ENCODE measurements around the gene CCIN.
"Not testable (repeated sequence)": the region's sequence is repeated elsewhere in the genome, so short reads cannot be mapped to it uniquely, and the experiment has no call there.

Gene CCIN

DNA sequence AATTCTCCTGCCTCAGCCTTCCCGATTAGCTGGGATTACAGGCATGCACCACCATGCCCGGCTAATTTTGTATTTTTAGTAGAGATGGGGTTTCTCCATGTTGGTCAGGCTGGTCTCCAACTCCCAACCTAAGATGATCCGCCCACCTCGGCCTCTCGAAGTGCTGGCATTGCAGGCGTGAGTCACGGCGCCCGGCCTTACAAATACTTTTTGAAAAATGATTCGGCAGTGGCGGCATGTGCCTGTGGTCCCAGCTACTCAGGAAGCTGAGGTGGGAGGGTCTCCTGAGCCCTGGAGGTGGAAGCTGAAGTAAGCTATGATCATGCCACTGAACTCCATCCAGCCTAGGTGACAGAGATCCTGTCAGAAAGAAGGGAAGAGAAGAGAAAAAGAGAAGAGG lies 9.1 kb upstream of the CCIN start:
- DNase-seq (ENCODE audit: low spot score), result not testable (repeated sequence)

DNA sequence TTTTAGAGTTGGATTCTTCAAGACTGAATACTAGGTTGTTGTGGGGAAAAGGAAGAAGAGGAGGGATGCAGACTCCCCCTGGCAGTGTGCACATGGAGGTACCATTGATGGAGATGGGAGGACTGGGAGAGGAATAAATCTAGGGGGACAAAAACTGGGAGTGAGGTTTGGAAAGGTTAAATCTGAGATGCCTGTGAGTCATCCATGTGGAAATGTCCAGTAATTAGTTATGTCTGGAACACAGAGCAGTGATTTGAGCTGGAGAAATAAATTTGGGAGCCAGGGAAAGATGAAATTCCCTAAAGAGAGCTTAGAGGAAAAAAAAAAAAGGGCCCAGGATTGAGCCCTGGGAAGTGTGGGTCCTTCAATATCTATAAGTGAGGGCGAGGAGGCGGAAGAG lies 8.0 kb upstream of the CCIN start:
- DNase-seq (ENCODE audit: low spot score), result no peak

DNA sequence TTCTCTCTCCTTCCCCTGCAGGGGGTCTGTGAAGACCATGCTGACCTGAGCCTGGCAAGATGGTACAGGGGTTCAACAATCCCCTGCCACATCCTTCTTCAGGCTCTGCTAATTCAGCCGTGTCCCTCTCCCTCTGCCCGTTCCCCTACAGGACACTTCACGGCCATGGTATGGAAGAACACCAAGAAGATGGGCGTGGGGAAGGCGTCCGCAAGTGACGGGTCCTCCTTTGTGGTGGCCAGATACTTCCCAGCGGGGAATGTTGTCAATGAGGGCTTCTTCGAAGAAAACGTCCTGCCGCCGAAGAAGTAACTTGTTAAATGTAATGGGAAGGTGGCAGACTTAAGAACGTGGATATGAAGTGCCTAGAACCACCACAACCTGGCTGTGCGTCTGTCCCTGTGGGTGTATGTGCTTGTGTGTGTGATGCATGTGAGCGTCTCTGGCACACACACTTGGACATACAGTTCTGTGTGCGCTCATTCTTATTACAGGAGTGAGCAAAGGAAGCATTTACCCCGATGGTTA lies 6.9 kb upstream of the CCIN start:
- DNase-seq (ENCODE audit: low spot score), result no peak

DNA sequence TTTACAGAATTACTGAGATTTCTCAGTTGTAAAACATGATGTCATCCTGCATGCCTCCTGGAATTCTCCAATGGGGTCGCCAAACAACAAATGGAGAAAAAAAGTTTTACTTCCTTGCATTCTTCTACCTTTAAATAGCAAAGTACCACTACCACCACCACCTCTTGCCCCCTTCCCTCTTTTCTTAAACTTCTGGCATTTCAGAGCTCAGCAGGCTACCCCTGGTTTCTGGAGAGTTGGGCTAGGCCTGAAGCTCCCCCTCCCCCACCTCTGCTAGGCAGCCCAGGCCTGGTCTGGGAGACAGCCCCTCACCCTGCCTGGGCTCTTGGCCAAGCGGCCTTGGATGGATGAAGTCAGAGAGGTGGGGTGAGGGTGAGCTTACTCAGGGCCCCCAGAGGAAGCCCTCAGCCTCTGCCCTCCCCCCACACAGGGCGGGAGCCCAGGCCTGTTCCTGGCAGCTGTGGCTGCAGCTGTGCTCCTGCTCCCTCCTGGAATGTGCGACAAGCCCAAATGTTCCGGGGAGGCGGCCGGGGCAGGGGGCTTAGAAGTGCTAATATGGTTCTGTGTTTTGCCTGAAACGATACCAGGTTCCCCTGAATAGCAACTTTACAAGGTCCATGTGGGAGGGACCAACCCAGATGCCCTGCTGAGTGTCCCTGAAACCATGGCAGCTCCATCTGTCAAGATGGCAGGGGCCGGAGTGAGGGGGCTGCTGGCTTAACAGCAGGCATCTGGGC lies 6.0 kb upstream of the CCIN start:
- peak; percentile 42 for DNase-seq (ENCODE audit: low spot score)

DNA sequence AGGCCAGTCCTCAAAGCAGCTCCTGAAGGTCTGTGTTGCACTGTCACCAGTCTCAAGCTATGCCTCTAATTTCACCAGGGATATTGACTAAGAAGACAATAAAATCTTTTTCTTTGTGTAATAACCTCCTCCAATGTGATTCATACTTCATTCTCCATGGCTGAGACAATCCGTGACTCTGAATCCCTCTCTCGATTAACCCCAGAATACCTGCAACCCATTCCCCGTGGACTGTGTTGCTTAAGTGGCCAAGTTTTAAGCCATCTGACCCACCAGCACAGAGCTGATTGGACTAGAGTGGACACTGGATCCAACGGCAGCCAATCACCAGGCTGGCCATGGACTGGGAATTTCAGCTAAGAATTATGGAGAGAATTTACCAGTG lies 5.4 kb upstream of the CCIN start:
- no peak for DNase-seq (ENCODE audit: low spot score)

DNA sequence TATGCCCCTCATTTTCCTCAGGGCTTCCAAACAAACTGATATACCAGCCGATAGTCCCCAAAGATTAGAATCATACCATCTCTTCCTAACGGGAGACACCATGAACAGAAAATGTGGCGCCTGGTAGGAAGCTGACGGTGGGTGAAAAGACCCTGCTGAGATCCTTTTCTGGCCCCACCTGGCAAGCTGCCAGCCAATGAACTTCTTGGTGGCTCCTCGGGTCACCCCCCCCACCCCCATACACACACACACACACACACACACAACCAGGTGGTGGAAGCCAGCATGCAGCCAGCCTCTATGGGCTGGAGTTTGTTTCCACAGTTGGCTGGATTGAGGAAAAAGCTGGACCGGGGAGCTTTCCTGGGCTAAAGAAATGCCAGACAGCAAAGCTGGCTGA lies 4.8 kb upstream of the CCIN start:
- no peak for DNase-seq (ENCODE audit: low spot score)

DNA sequence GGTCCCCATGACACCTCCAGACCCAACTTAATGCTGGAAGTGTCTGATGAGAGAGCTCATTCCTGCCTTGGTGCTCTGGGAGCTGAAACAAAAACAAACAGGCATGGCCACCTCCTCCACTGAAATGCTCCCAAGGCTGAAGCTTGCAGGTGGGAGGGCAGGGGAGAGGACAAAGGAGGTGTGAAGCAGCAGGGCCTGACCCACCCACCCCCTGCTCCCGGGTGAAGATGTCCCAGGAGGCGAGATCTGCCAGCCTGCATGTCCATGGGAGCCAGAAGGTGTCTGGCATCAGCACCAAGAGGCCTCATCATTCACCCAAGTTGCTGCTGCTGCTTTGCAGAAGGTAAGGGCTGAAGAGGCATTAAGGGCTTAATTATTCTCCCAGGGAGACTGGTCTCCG lies 4.2 kb upstream of the CCIN start:
- DNase-seq (ENCODE audit: low spot score), result no peak

DNA sequence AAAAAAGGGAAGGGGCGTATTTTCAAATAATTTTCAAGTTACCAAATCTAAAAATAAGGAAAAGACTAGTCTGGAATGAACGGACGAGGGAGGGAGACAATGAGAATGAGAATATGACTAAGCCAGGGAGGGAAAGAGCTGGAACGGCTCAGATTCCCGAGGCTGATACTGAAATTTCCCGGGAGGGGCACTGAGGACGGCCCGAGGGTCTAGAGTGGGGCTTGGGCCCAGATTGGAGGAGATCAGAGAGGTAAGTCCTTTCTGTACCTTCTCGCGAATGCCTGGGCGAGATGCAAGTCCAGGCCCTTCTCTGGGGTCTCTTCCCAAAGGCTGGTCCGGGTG lies 3.4 kb upstream of the CCIN start:
- DNase-seq (ENCODE audit: low spot score), result peak; percentile 69

DNA sequence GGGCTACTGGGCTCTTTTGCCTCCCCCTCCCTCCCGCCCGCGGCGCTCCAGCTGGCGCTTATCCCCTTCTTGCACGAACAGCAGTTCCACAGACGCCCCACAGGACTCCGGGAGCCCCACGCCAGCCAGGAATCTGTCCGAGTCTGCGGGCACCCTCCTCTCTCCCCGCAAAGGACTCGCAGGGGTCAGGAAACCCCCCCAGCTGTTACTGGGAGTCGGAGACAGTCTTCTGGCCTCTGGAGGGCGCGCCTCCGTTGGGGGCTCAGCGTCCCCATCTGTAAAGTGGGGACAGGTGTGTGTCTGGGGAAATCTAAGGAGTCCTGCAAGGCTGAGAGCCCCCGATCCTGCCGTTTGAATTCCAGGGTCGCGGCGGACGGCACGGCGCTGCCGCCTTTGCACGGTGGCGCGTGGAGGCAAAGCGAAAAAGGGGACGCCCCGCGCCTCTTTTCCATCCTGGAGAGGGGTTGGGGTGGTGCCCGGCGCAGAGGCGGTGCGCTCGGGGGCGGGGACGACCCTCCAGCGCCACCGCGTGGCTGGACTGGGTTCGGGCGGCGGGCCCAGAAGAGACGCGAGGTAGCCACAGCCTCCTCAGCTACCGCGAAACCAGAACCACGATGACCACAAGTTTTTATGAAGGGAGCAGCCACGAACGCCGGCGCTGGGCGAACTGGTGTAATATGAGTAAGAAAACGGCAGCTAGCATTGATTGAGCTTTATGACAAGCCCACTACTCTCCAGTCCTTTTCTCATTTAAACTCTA lies 2.8 kb upstream of the CCIN start:
- DNase-seq (ENCODE audit: low spot score), result peak; percentile 90

DNA sequence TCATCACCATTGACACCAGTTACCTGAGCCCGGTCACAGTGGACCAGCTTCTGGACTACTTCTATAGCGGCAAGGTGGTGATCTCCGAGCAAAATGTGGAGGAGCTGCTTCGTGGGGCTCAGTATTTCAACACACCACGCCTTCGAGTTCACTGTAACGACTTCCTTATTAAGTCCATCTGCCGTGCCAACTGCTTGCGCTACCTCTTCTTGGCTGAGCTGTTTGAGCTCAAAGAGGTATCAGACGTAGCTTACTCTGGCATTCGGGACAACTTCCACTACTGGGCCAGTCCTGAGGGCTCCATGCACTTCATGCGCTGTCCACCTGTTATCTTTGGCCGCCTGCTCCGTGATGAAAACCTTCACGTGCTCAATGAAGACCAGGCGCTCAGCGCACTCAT lies 520 bp downstream of the CCIN start:
- no peak for DNase-seq (ENCODE audit: low spot score)

DNA sequence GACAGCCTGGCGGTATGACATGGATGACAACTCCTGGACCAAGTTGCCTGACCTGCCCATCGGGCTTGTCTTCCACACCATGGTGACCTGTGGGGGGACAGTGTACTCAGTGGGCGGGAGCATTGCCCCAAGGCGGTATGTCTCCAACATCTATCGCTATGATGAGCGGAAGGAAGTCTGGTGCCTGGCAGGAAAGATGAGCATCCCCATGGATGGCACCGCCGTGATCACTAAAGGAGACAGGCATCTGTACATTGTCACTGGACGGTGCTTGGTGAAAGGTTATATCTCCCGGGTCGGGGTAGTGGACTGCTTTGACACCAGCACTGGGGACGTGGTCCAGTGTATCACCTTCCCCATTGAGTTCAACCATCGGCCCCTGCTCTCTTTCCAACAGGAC lies 1.3 kb downstream of the CCIN start:
- DNase-seq (ENCODE audit: low spot score), result no peak

DNA sequence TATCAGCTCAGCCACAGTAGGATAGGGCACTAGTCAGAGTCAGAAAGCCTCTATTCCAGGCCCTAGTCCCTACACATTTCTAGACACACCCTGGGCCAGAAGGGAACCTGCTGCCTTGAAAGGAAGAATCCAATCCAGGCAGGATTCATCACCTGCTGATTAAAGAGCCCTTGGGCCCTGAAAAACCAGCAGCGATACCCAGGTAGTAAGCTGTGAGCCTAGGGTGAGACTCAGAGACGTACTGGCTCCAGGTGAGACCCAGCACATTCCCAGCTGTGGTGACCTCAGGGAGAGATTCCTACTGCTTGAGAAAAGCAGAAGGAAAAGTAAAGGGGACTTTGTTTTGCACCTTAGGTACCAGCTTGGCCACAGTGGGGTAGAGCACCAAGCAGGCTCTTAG lies 4.7 kb downstream of the CCIN start:
- no peak for DNase-seq (ENCODE audit: low spot score)

DNA sequence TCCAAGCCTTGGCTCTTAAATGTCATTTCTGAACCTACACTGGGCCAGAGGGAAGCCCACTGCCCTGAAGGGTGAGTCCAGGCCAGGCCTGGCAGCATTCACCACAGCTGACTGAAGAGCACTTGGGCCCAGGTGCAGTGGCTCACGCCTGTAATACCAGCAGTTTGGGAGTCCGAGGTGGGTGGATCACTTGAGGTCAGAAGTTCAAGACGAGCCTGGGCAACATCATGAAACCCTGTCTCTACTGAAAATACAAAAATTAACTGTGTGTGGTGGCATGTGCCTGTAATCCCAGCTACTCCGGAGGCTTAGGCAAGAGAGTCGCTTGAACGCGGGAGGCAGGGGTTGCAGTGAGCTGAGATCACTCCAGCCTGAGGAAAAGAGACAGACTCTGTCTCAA lies 5.1 kb downstream of the CCIN start:
- DNase-seq (ENCODE audit: low spot score), result no peak

DNA sequence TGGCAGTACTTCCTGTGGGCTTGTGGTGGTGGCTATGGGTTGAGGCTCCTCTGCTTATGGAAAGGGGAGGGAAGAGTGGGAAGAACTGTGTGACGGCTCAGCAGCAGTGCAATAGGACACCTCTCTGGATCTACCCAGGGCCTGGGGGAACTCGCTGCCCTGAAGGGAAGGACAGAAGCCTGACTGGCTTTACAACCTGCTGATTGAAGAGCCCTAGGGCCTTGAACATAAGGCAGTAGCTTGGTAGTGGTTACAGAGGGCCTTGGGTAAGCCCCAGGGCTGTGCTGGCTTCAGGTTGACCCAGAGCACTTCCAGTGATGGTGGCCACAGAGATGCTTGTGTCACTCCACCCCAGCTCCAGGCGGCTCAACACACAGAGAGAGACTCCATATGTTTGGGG lies 5.5 kb downstream of the CCIN start:
- no peak for DNase-seq (ENCODE audit: low spot score)

DNA sequence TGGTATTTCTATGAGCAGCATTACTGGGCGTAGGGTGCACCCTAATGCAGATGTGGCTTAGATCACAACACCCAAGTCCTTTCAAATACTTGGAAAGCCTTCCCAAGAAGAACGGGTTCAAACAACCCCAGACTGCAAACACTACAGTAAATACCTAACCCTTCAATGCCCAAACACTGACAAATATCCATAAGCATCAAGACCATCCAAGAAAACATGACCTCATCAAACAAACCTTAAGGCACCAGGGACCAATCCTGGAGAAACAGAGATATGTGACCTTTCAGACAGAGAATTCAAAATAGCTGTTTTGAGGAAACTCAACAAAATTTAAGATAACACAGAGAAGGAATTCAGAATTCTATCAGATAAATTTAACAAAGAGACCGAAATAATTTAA lies 6.0 kb downstream of the CCIN start:
- DNase-seq (ENCODE audit: low spot score), result not testable (repeated sequence)

DNA sequence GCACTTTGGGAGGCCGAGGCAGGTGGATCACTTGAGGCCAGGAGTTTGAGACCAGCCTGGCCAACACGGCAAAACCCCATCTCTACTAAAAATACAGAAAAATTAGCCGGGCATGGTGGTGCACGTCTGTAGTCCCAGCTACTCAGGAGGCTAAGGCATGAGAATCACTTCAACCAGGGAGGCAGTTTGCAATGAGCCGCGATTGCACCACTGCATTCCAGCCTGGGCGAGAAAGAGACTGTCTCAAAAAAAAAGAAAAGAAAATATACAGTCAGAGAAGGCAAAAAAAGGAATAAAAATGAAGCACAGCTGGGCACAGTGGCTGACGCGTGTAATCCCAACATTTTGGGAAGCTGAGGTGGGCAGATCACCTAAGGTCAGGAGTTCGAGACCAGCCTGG lies 7.3 kb downstream of the CCIN start:
- not testable (repeated sequence) for DNase-seq (ENCODE audit: low spot score)

DNA sequence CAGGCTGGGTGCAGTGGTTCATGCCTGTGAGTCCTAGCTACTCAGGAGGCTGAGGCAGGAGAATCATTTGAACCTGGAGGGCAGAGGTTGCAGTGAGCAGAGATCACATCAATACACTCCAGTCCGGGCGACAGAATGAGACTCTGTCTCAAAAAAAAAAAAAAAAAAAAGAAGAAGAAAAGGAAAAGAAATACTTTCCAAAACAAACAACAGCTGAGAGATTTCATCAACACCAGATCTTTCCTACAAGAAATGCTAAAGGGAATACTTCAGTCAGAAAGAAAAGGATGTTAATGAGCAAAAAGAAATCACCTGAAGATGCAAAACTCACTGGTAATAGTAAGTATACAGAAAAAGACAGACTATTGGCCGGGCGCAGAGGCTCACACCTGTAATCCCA lies 8.4 kb downstream of the CCIN start:
- no peak for DNase-seq (ENCODE audit: low spot score)

DNA sequence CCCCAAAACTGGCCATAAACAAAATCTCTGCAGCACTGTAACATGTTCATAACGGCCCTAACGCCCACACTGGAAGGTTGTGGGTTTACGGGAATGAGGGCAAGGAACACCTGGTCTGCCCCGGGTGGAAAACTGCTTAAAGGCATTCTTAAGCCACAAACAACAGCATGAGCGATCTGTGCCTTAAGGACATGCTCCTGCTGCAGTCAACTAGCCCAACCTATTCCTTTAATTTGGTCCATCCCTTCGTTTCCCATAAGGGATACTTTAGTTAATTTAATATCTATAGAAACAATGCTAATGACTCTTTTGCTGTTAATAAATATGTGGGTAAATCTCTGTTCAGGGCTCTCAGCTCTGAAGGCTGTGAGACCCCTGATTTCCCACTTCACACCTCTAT lies 11.1 kb downstream of the CCIN start:
- DNase-seq (ENCODE audit: low spot score), result not testable (repeated sequence)

DNA sequence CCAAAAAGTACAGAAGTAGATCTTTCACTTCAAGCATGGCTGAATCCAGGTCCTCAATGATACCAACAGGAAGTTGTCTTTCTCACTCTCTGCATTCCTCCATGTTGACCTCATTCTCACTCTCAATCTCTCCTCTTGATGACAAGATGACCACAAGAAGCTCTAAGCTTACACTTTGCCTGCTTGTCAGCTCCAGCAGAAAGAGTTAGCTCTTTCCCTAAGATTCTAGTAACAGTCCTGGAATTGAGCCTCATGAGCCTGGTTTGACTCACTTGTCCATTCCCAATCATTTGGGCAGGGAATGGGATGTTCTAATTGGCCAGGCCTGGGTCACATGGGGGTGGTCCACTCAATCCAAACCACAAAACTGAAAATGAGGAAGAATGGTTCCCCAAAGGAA lies 18.2 kb downstream of the CCIN start:
- peak; percentile 57 for DNase-seq (ENCODE audit: low spot score)

DNA sequence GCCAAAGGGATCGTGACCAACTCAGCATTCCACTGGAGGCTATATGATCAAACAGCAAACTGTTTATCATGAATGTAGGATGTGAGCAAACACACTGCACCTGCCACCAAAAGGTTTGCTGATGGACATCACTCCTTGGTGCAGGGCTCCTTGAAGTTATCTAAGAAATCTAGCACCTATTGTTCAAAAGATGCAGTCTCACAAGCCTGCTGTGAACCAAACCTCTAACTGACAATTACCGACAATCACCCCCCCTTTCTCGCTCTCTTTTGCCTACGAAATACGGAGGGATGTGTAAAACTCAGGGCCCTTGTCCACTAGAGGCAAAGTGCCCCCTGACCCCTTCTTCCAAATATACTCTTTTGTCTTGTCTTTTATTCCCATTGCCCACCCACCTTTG lies 19.0 kb downstream of the CCIN start:
- DNase-seq (ENCODE audit: low spot score), result no peak

DNA sequence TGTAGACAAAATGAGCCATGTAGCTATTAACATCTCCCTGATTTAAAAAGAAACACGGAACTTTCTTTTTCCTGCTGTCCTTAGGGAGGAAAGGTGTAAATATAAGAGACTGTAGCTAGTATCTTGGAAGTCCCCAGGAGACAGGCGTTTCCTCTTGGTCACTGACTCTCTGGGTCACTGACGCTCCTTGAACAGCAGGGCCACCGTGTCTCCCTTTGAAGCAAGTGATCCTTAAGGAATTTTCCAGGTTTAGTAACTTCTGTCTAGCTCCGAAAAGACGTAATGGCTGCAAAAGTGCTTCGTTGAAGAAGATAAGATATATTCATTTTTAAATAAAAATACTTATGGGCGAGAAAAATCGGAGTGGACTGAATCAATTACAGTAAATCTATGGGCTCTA lies 20.8 kb downstream of the CCIN start:
- DNase-seq (ENCODE audit: low spot score), result no peak

DNA sequence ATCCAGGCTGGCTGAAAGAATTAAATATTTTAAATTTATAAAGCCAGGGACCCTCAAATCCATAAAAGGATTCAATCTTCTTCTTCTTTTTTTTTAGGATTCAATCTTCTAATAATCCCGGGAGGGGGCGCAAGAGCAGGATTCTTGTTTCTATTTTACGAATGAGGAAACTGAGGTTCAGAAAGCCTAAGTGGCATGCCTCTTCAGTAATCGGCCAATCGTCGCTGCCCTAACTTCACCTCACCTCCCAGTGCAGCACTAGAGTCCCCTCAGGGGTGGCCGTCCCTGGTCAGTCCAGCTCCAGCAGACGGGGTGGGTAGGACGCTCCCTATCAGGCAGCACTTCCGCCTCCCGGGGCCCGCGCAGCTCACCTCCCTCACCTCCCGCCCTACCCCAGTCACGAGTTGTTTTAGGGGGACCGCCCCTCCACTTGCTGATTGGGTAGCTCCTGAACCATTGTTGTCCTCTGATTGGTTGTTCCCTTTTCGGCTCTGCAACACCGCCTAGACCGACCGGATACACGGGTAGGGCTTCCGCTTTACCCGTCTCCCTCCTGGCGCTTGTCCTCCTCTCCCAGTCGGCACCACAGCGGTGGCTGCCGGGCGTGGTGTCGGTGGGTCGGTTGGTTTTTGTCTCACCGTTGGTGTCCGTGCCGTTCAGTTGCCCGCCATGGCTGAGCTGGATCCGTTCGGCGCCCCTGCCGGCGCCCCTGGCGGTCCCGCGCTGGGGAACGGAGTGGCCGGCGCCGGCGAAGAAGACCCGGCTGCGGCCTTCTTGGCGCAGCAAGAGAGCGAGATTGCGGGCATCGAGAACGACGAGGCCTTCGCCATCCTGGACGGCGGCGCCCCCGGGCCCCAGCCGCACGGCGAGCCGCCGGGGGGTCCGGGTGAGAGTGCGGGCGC lies 21.5 kb downstream of the CCIN start, which contains the start of gene CLTA:
CLTA (plus strand) TSS at position 534 of the 902 bp plus-strand sequence; CDS start at position 670, 136 bp downstream.
- peak; percentile 99 for DNase-seq (ENCODE audit: low spot score)

DNA sequence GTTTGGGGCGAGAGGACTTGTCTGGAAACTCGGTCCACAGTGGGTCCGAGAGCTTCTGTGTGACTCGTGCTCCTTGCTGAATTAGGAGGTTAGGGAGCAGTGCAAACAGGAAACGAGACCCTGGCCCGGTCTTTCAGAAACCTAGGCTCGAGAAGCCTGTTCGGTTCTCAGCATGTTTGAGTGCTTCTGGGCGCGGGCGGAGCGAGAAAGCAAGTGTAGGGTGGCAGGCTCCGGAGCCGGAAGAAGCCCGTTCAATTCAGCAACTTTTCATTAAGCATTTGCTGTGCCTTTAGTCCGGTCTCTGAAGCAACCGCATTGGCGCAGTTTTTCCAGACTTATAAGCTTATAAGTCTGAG lies 22.1 kb downstream of the CCIN start:
- DNase-seq (ENCODE audit: low spot score), result no peak

All from hepatic stellate cell (primary cell).